22Rv1 (cell line): Measurements from ENCODE around the gene PIN4.

Experiments
- H3K27ac ChIP-seq: fragments of 450-650 bp; 2 replicates; pipeline ENCODE4 v1.5.1; 2017
- CTCF ChIP-seq: fragments of 450-650 bp; IDR thresholded peaks from 2 replicates; pipeline ENCODE4 v1.5.1; 2017; ENCODE audit warnings: mild to moderate bottlenecking
- ZFX ChIP-seq: fragments of 450-650 bp; IDR thresholded peaks from 2 replicates; pipeline ENCODE4 v1.6.1; 2017; ENCODE audit warnings: antibody characterized with exemption, borderline replicate concordance

PIN4 gene

GRCh38 chrX:72142094-72142793 is 39.3 kb upstream of the PIN4 start:
- no peak overlapping the region for H3K27ac ChIP-seq
- TF ChIP-seq CTCF (no peak), ZFX (no peak)

GRCh38 chrX:72142794-72143608 is 38.6 kb upstream of the PIN4 start:
- TF ChIP-seq CTCF (no peak), ZFX (no peak)
- no peak overlapping the region for H3K27ac ChIP-seq

GRCh38 chrX:72143609-72143907 is 38.0 kb upstream of the PIN4 start:
- no peak overlapping the region for H3K27ac ChIP-seq
- TF ChIP-seq ZFX (no peak), CTCF (no peak)

- no peak overlapping the region for H3K27ac ChIP-seq
- no peak for TF ChIP-seq ZFX
- no peak for TF ChIP-seq CTCF
Observed at GRCh38 chrX:72145181-72145580, 36.4 kb upstream of the PIN4 start.

DNA sequence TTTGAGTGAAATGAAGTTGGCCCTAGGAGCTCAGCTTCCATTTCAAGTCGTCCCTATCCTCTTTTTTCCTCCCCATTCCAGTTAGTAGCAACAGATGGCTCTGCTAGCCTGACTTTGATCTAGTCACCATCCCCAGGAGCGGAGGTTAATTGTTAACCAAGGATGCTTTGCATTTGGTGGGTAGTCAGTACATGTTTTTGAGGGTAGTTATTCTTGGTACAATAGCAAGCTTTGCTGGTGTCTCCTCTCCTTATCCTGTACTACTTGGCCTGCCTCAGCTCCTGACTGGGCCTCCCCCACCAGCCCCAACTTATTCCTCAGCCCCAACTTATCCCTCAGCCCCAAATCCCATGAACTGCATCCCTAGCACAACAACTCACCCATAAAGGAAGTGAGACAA is 35.0 kb upstream of the PIN4 start:
- TF ChIP-seq ZFX (no peak), CTCF (no peak)
- no peak overlapping the region for H3K27ac ChIP-seq

GRCh38 chrX:72158773-72159172 is 22.8 kb upstream of the PIN4 start:
- TF ChIP-seq ZFX (no peak), CTCF (no peak)
- H3K27ac ChIP-seq = no peak overlapping the region

DNA sequence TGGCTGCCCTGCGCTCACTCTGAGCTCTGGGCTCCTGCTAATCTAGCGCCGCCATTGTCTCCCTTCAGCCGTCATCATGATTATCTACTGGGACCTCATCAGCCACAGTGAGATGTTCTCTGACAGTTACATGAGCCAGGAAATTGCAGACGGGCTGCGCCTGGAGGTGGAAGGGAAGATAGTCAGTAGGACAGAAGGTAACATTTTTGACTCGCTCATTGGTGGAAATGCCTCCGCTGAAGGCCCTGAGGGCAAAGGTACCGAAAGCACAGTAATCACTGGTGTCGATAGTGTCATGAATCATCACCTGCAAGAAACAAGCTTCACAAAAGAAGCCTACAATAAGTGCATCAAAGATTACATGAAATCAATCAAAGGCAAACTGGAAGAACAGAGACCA is 21.8 kb upstream of the PIN4 start:
- H3K27ac ChIP-seq = no peak overlapping the region
- TF ChIP-seq CTCF (no peak), ZFX (no peak)
